ENCODE measurements around the gene ZNF419.
"Not testable (repeated sequence)": the region's sequence is repeated elsewhere in the genome, so short reads cannot be mapped to it uniquely, and the experiment has no call there.

The ZNF419 gene

GRCh38 chr19:57487477-57488298, at the start of gene ZNF419:
Gene ZNF419, plus strand, starts transcription at chr19:57487750. Its CDS starts 201 bp downstream, at chr19:57487951.
- not testable (repeated sequence) for DNase-seq

- no peak for DNase-seq
These were observed 49.6 kb upstream of the ZNF419 start for GRCh38 chr19:57437931-57438330.

- DNase-seq: no peak
These were observed 48.6 kb upstream of the ZNF419 start for GRCh38 chr19:57438925-57439324.

GRCh38 chr19:57441979-57442752, 45.4 kb upstream of the ZNF419 start:
- DNase-seq: no peak

- no peak for DNase-seq
These were observed 44.3 kb upstream of the ZNF419 start for GRCh38 chr19:57443121-57443696.

- DNase-seq: no peak
These were observed 35.2 kb upstream of the ZNF419 start for GRCh38 chr19:57452307-57452706.

- no peak for DNase-seq
These were observed 21.7 kb upstream of the ZNF419 start for GRCh38 chr19:57465680-57466381.

GRCh38 chr19:57466489-57466888, 21.1 kb upstream of the ZNF419 start:
- no peak for DNase-seq

- no peak for DNase-seq
These were observed 13.9 kb upstream of the ZNF419 start for GRCh38 chr19:57473646-57474045.

GRCh38 chr19:57477191-57478008, 10.2 kb upstream of the ZNF419 start, which contains the start of gene ZNF772:
Gene ZNF772, minus strand, starts transcription at chr19:57477566. Its CDS starts 257 bp downstream, at chr19:57477309.
- no peak for DNase-seq

- not testable (repeated sequence) for DNase-seq
These were observed 722 bp downstream of the ZNF419 start for GRCh38 chr19:57488299-57488644.

- not testable (repeated sequence) for DNase-seq
These were observed 11.8 kb downstream of the ZNF419 start for GRCh38 chr19:57499332-57499679.

GRCh38 chr19:57499680-57500395, 12.3 kb downstream of the ZNF419 start, which contains the start of gene ZNF773:
Gene ZNF773, plus strand, starts transcription at chr19:57499938. Its CDS starts 143 bp downstream, at chr19:57500081.
- not testable (repeated sequence) for DNase-seq

GRCh38 chr19:57500400-57500799, 12.8 kb downstream of the ZNF419 start:
- not testable (repeated sequence) for DNase-seq

GRCh38 chr19:57506163-57506562, 18.6 kb downstream of the ZNF419 start:
- no peak for DNase-seq

- no peak for DNase-seq
These were observed 23.9 kb downstream of the ZNF419 start for GRCh38 chr19:57511484-57511883.

GRCh38 chr19:57512845-57513244, 25.3 kb downstream of the ZNF419 start:
- DNase-seq: no peak

GRCh38 chr19:57515255-57515654, 27.7 kb downstream of the ZNF419 start:
- no peak for DNase-seq

- DNase-seq: not testable (repeated sequence)
These were observed 30.5 kb downstream of the ZNF419 start for GRCh38 chr19:57518021-57518420.

- no peak for DNase-seq
These were observed 39.8 kb downstream of the ZNF419 start, which contains the start of gene ZNF549 for GRCh38 chr19:57527136-57527881. Gene ZNF549, plus strand, starts transcription at chr19:57527356. Its CDS starts 218 bp downstream, at chr19:57527574.
